ENCODE data around the gene FABP7. TPM values are rescaled to one million over a fixed set of nuclear protein-coding genes. Genes with fewer than 3 reads are reported as not detected.
A peak's percentile ranks its signal among the peaks of the same experiment; 100 is the strongest.

FABP7 gene
- total RNA-seq, 1 donor from 2014 or later: not detected

- no peaks in the 10 kb centered on the region for H3K36me3 ChIP-seq
- intact Hi-C loops (cut with DNase I): no loop called here
- peak overlapping the region; percentile 92 for H3K27ac ChIP-seq
- H3K4me3 ChIP-seq: peak overlapping the region; percentile 68
- ATAC-seq: peak; percentile 50
- H3K4me1 ChIP-seq: peaks cover 20% of the 10 kb centered on the region
- no peak for TF ChIP-seq CTCF (IDR thresholded peaks at IDR 0.05)
- DNase-seq: peak; percentile 64
- no peaks in the 10 kb centered on the region for H3K27me3 ChIP-seq
- no peaks in the 10 kb centered on the region for H3K9me3 ChIP-seq
Measured at GRCh38 chr6:122790028-122790422, 10.5 kb downstream of the FABP7 start.

GRCh38 chr6:122790423-122791309 is 11.2 kb downstream of the FABP7 start:
- no peak for DNase-seq
- peak; percentile 54 for ATAC-seq
- H3K4me3 ChIP-seq: peak overlapping the region; percentile 68
- no peaks in the 10 kb centered on the region for H3K36me3 ChIP-seq
- H3K27me3 ChIP-seq: no peaks in the 10 kb centered on the region
- H3K4me1 ChIP-seq: peaks cover 20% of the 10 kb centered on the region
- intact Hi-C loops (cut with DNase I): no loop called here
- H3K27ac ChIP-seq: peak overlapping the region; percentile 92
- TF ChIP-seq CTCF (IDR thresholded peaks at IDR 0.05): no peak
- no peaks in the 10 kb centered on the region for H3K9me3 ChIP-seq

GRCh38 chr6:122791310-122791679 is 11.8 kb downstream of the FABP7 start:
- no peaks in the 10 kb centered on the region for H3K27me3 ChIP-seq
- H3K27ac ChIP-seq: peak overlapping the region; percentile 92
- no peak for DNase-seq
- peaks cover 20% of the 10 kb centered on the region for H3K4me1 ChIP-seq
- no peaks in the 10 kb centered on the region for H3K36me3 ChIP-seq
- no peak for ATAC-seq
- peak overlapping the region; percentile 68 for H3K4me3 ChIP-seq
- intact Hi-C loops (cut with DNase I): no loop called here
- no peaks in the 10 kb centered on the region for H3K9me3 ChIP-seq
- TF ChIP-seq CTCF (IDR thresholded peaks at IDR 0.05): no peak

GRCh38 chr6:122792766-122793165 is 13.2 kb downstream of the FABP7 start:
- intact Hi-C loops (cut with DNase I): no loop called here
- Histone ChIP-seq H3K27ac (no peak overlapping the region), H3K27me3 (no peaks in the 10 kb centered on the region), H3K4me1 (peaks cover 20% of the 10 kb centered on the region), H3K9me3 (no peaks in the 10 kb centered on the region), H3K36me3 (peaks cover 5% of the 10 kb centered on the region), H3K4me3 (no peak overlapping the region)
- TF ChIP-seq CTCF (IDR thresholded peaks at IDR 0.05): no peak
- ATAC-seq: no peak
- no peak for DNase-seq

GRCh38 chr6:122797537-122797936 is 18.0 kb downstream of the FABP7 start:
- Histone ChIP-seq H3K9me3 (no peaks in the 10 kb centered on the region), H3K36me3 (peaks cover 6% of the 10 kb centered on the region), H3K27ac (no peak overlapping the region), H3K27me3 (no peaks in the 10 kb centered on the region), H3K4me1 (no peaks in the 10 kb centered on the region), H3K4me3 (no peak overlapping the region)
- TF ChIP-seq CTCF (IDR thresholded peaks at IDR 0.05): no peak
- DNase-seq (no peak), ATAC-seq (no peak)
- intact Hi-C loops (cut with DNase I): no loop called here

Measured in upper lobe of right lung (tissue), 1 donor.